Stimulated activated CD4-positive, alpha-beta T cell treated with anti-CD3 and anti-CD28 coated beads, Interleukin-15, amount 100 ng/mL, for 48 hours (primary cell): ENCODE data around the gene PCSK7.
A peak's percentile ranks its signal among the peaks of the same experiment; 100 is the strongest.
"Not testable (repeated sequence)": the region's sequence is repeated elsewhere in the genome, so short reads cannot be mapped to it uniquely, and the experiment has no call there.

Experiments used
- DNase-seq, 2 donors: peaks; one replicate each; pipeline ENCODE4 v3.0.0-alpha.2; 2020; ENCODE audit warnings: low read depth in 2 of 2

Gene PCSK7

DNA sequence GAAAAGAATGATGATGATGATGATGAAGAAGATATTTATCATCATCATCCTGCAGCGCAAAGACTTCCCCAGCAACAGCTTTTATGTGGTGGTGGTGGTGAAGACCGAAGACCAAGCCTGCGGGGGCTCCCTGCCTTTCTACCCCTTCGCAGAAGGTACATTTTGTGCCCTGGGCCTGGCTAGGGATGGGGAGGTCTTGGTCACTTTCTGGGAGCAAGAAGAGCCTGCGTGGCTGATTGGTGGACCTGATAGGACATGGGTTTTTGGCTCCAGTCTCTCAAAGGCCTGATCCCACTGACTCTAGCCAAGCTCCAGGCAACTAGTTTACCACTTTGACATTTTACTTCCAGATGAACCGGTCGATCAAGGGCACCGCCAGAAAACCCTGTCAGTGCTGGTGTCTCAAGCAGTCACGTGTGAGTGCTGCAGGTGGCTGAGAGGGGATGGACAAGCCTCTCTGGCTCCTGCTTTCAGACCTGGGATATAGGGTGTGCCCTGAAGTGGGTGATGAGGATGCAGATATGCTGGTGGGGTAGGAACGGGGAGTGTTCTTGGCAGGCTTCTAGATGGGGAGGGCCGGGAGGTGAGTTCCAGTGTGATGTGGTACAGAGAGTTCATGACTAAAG lies 48.0 kb downstream of the PCSK7 start:
- no peak for DNase-seq

DNA sequence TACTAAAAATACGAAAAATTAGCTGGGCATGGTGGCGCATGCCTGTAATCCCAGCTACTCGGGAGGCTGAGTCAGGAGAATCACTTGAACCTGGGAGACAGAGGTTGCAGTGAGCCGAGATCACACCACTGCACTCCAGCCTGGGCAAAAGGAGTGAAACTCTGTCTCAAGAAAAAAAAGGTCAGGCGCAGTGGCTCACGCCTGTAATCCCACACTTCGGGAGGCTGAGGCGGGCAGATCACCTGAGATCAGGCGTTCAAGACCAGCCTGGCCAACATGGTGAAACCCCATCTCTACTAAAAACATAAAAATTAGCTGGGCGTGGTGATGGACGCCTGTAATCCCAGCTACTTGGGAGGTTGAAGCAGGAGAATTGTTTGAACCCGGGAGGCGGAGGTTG lies 48.7 kb downstream of the PCSK7 start:
- not testable (repeated sequence) for DNase-seq

DNA sequence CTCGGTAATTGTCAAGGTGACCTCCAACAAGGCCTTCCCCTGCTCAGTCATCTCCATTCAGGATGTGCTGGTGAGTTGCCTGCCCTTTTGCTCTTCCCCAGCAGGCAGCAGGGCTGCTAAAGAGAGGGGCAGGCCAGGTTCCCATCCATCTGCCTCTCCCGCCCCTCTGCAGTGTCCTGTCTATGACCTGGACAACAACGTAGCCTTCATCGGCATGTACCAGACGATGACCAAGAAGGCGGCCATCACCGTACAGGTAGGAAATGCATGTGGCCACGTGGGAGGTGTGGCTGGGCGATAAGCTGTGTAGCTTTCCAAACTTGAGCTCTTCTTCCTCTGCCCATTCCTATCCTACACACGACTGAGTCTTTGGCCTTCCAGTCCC lies 49.3 kb downstream of the PCSK7 start:
- DNase-seq, result no peak

DNA sequence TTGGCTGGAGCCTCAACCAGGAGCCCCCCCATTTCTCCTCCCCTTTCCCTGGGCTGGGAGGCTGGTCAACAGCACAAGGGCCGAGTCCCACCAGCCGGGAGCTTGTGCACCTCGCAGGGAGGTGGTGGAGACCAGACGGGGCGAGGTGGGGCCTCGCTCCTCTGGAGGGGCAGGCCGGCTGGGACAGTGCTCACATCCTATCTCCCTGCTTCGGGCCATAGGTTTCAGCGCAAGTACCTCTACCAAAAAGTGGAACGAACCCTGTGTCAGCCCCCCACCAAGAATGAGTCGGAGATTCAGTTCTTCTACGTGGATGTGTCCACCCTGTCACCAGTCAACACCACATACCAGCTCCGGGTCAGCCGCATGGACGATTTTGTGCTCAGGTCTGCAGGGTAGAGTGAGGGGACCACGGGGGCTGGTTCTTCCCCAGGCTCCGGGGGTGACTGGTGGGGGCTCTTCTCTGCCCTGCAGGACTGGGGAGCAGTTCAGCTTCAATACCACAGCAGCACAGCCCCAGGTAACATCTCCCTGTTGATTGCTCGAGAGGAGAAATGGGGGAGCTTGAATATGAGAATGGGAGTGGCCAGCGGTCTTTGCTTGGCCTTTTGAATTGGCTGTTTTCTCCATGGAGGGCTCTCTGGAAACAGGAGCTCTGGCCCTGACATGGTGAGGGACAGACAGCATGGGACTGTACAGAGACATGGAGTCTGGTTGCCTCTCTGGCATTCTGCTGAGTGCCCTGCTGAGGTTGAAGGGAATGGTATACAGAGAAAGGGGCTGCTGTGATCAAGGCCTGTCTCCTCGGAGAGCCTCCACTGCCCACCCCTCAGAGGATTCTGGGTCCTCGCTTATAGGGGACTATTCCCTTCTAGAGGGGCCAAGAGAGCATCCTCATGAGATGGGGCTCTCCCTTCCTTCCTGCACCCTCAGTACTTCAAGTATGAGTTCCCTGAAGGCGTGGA lies 50.0 kb downstream of the PCSK7 start:
- no peak for DNase-seq

DNA sequence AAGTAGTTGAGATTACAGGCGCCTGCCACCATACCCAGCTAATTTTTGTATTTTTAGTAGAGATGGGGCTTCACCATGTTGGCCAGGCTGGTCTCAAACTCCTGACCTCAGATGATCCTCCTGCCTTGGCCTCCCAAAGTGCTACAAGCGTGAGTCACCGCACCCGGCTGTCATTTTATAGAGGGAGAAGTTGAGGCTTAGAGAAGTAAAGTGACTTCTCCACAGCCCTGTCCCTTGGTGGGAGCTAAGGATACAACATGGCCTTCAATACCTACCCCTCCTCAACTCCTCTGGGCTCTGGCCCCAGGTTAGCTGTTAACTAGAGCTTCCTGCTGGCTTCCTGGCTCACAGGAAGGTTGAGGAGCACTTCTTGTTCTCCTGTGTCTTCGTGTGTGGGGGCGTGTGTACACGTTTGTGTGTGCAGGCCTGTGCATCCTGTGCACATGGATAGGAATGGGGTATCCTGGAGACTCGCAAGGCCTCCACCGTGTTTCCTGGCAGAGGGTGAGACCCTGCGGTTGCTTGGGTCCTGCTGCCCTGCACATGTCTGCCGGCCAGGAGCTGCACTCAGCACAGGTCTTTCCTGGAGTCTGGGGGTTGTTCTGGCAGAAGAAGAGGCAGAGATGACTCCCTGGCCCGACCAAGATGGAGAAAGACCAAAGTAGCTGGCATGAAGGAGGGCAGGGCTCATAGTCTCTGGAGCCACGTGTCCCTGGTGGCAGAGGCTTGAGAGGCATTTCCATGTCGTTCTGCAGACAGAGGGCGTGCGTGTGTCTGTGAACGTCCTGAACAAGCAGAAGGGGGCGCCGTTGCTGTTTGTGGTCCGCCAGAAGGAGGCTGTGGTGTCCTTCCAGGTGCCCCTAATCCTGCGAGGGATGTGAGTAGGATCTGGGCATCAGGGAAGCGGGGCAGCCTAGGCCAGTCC lies 51.0 kb downstream of the PCSK7 start:
- DNase-seq, result peak; percentile 58 to 61

DNA sequence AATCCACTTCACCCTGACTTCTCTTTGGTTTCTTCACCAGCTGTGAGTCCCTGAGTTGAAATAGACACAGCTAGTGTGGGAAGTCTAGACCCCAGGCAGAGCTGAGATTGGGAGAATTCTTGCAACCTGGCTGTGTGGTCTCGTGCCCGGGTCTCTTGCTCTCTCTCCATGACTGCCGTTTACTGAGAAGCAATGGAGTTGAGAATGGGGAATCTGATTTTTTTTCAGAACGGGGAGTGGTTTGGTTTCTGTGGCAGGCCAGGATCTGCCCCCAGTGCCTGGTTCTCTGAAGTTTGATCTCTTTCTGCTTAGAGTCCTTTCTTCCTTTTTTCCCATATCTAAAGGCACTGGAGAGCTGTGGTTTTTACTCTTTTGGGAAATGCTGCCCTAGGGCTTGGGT lies 51.9 kb downstream of the PCSK7 start:
- DNase-seq, result no peak

DNA sequence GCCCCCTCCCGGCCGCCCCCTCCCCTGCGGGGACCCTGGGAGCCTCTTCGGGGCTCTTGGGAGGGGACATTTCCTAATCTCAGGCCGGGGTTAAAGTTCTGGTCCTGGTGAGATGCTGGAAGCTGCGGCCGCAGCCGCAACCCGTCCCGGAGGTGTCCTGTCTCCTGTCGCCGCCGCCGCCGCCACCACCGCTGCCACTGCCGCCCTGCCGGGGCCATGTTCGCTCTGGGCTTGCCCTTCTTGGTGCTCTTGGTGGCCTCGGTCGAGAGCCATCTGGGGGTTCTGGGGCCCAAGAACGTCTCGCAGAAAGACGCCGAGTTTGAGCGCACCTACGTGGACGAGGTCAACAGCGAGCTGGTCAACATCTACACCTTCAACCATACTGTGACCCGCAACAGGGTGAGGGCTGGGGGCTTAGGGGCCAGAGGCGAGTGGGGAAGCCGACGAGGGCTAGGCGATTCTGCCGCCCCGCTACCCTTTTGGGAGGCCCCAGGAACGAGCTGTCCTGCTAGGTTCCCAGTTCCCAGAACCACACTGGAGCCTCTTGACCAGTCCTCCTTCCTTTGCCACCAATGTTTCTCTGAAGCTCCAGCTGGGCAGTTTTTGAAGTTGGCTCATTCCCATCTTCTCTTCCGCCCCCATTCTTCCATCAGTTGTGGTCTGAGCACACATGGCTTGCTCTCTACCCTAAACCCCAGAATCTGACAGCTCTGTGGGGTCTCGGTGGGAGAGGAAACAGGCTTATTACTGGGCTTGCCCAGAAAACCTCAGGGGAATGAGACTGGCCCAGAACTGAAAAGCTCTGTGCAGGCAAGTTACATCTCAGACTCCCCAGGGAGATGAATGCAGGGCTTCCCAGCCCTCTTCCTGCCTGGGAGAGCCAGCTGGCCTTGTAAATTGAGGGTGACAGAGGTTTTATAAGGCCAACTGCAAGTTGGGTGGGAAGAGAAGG lies 52.5 kb downstream of the PCSK7 start:
- DNase-seq, result no peak

DNA sequence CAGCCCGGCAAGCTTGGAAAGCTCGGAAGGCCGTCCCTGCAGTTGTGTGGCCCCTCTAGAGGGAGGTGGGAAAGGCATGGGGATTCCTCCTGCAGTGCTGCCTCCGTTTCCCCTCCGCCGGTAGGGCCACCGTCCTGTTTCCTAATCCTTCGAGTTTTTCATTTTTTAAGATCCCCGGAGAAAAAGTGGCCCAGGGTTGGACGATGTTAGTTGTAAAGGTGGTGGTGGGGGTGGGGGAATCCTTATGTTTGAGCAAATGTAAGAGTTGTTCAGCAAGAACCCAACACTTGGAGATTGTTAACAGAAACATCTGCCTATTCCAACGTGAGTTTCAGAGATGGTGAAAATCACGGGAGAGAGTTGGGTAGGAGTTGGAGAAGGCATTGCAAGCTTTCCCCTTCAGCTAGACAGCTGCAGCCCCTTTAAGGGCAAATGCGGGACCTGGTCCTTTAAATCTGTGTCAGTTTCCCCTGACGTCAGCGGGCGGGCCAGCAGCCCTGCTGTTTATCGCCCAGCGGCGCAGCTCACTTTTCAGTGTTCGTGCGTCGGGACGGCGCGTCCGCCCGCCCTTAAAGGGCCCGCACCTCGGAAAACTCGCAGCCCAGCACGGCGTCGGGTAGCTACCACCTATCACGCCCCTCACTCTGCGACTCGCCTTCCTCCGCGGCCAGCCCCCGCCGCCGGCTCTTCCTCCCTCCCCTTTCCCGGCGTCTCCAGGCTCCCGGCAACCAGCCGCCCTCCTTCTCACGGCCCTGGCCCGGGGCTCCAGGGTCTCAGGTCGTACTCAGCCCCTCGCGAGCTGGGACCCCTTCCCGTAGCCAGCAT lies 53.5 kb downstream of the PCSK7 start, which contains the start of gene SIDT2:
Gene SIDT2 (plus strand): TSS at position 534 of the 825 bp plus-strand sequence. CDS start 521 bp downstream, outside the sequence.
- DNase-seq, result peak; percentile 79 to 85

DNA sequence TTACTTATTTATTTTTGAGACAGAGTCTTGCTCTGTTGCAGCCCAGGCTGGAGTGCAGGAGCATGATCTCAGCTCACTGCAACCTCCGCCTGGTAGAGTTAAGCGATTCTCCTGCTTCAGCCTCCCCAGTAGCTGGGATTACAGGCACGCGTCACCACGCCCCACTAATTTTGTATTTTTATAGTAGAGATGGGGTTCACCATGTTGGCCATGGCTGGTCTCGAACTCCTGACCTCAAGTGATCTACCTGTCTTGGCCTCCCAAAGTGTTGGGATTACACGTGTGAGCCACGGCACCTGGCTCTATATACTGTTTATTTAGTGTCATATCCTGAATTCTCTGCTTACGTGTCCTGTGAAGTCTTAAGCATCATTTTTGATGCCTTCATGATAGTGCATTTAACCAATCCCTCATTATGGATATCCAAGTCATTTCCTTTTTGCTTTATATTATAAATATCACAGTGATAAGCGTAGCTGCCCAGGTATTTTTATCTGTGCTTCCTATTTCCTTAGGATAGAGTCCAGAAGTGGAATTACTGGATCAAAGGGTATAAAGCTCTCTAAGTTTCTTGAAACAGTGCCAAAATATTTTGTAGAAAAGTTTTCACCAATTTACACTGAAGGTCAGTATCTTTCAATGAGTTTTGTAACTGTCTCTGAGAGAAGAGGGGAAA lies 54.2 kb downstream of the PCSK7 start:
- DNase-seq, result no peak

DNA sequence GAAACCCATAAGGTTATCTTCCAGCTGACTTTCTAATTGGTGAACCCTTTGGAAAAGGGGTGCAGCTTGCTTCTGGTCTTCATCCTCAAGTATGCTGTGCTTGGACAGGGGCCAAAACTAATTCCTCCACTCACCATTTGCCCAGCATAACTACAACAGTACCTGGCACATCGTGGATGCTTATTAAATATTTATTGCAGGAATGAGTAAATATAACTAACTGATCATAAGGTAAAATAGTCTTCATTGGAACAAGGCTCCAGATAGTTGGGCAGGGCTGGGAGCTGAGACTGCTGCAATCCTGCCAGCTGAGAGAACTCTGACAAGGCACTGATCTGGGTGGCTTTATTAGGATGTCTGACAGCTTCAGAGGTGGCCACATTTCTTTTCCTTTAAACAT lies 55.7 kb downstream of the PCSK7 start:
- no peak for DNase-seq

DNA sequence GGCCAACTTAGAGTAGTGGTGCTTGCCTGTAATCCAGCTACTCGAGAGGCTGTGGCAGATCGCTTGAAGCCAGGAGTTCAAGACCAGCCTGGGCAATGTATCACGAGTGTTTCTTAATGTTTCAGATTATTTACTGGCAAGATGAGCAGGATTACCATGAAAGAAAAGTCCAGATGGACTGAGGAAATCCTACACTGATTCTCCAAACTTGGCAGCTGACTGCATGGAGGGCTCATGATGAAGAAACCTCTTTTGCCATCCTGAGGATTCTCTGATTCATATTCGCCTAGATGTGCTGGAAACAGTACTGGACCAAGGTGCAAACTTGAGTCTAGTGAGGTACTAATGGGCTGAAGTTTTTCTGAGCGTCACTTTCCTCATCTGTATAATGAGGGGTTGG lies 56.1 kb downstream of the PCSK7 start:
- no peak for DNase-seq

DNA sequence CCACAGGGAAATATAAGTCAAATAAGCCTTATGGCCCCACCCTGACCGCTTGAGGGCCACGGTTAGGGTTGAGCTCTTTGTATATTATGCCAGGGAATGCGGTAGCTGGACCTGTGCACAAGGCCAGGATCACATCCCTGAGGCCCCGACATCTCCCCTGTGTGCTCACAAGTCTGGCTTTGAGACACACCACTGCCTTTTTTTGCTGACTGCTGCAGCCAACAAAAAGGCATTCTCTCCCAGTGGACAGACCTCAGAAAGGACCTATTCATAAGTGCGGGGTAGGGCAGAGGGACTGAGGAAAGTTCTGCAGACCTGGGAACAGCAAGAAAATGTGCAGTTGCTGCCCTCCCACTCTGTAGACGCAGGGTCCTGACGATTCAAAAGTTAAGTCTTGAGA lies 56.8 kb downstream of the PCSK7 start:
- no peak for DNase-seq

DNA sequence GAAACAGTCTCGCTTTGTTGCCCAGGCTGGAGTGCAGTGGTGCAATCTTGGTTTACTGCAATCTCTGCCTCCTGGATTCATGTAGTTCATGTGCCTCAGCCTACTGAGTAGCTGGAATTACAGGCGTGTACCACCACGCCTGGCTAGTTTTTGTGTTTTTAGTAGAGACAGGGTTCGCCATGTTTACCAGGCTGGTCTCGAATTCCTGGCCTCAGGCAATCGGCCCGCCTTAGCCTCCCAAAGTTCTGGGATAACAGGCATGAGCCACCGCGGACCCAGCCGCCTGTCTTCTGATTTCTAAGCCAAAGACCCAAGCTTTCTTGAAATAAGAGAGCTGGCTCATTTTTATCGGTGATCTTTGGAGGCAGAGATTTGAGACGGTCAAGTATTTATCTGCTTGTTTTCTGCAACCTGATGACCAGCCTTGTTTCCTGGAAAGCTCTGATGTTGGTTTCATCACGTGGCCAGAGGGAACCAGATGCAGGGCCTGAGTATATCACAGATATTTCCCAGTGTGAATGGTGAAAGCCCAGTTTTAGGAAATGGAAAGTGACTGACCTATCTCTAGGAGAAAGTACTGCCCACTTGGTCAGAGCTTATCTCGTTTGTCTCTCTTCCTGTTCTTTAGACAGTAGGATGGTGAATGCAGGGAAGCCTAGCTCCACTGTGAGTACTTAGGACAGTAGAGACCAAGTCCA lies 59.0 kb downstream of the PCSK7 start:
- DNase-seq, result no peak

DNA sequence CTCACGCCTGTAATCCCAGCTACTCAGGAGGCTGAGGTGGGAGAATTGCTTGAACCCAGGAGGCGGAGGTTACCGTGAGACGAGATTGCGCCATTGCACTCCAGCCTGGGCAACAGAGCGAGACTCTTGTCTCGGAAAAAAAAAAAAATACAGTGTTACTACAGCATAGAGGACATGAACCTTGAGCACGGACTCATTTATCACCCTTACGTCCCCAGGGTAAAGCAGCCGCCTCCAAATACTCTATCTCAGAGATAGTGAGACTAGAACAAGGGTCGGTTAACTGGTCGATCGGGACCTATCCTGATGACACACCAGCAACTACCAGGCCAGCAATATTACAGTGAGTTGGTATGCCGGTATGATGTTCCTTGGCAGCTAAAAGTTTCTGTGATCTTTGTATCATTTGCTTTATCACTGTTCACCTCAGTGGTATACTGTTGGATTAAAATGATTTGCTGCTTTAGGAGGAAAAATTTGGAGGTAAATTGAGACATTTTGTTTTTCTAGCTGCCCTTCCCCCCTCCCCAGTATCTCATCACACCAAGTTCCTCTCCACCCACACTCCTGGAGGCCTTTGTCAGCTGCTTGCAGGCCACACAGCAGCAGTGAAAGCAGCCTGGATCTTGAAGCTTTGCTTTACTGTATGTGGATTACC lies 60.3 kb downstream of the PCSK7 start:
- DNase-seq, result no peak

DNA sequence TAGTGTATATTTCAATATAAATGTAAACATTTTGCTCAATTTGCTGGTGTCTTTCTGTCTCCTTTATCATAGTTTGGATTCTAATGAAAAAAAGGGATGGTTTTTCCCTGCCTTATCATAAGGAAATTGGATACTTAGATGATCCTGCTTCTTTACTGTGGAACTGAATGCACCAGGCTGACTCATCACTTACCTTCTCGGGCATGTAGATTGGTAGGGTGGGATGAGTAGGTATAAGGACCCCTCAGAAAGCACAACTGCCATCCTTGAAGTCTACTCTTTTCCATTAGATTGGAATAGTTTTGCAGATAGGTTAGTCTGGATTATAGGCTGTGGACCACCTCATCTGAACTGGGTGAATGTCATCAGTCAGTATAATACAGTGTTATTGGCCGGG lies 60.9 kb downstream of the PCSK7 start:
- DNase-seq, result no peak

DNA sequence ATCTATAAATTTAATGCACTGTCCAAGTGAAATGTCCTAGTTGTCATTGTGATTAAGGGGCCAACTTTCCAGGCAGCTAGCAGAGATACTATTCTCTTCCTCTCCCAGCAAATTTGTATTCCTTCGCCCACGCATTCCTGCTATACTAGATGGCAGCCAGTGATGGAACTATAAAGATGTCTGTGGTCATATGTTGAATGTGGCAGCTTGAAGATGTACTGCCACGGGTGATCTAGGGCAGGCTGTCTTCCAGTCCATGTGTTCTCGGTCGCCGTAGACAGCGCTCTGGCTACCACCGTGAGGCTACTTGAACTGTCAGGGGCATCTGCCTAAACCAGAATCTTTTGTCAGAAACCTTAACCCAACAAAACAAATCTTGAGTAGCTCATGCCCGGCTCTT lies 61.7 kb downstream of the PCSK7 start:
- DNase-seq, result no peak

DNA sequence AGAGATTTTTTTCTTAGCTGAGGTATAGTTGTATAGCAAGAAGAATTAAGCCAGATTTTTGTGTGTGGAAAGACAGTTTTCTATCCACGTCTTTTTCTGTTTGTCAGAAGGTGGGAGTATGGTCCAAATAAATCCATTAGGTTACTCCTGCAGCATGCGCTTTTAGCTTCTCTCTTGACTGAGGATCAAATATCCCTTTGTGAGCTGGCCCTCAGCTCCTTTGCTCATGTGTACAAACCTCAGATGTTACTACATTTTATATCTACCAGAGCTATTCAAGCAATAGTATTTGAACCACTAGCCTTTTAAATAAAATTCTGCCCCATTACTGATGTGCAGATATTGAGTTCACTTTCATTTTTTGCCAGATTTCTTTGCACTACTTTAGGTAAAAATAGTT lies 62.1 kb downstream of the PCSK7 start:
- no peak for DNase-seq

DNA sequence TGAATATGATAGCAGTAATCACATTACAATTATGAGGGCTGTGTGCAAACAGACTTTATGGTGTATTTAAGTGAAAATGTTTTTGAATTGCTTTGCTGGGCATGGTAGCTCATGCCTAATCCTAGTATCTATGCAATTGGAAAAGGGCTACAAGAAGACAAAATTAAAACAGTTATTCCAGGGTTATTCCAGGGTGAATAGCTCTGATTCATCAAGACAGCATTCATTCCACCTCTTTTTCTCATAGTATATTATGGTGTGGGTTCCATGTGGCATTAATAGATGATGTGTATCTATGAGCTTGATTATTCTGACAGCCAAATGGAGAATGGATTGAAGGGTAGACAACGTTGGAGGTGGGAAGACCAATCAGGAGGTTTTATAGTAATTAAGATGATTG lies 65.4 kb downstream of the PCSK7 start:
- no peak for DNase-seq
